GM21619 (cell line): Measurements from ENCODE around the gene ESPNL.
A peak's percentile ranks its signal among the peaks of the same experiment; 100 is the strongest.
"Not testable (repeated sequence)": the region's sequence is repeated elsewhere in the genome, so short reads cannot be mapped to it uniquely, and the experiment has no call there.

ENCODE experiments used
- ATAC-seq: cut with Tn5 transposase; IDR thresholded peaks from one replicate; pipeline ENCODE4 v1.9.1; 2021; ENCODE audit not compliant: unreplicated experiment

ESPNL gene

GRCh38 chr2:238100049-238100820, at the start of gene ESPNL:
Gene ESPNL (plus strand): TSS chr2:238100340. CDS start chr2:238100420, 80 bp downstream.
- no peak for ATAC-seq

GRCh38 chr2:238053191-238053776, 46.9 kb upstream of the ESPNL start:
- no peak for ATAC-seq

GRCh38 chr2:238055841-238056240, 44.3 kb upstream of the ESPNL start:
- ATAC-seq: no peak

- ATAC-seq: not testable (repeated sequence)
These were observed 42.2 kb upstream of the ESPNL start for GRCh38 chr2:238057696-238058575.

- ATAC-seq: no peak
These were observed 40.6 kb upstream of the ESPNL start for GRCh38 chr2:238059505-238059904.

- no peak for ATAC-seq
These were observed 40.0 kb upstream of the ESPNL start for GRCh38 chr2:238060096-238060541.

GRCh38 chr2:238060542-238061314, 39.4 kb upstream of the ESPNL start, which contains the start of gene SCLY:
Gene SCLY (plus strand): TSS chr2:238061001. CDS start chr2:238061055, 54 bp downstream.
- ATAC-seq: peak; percentile 90

- peak; percentile 22 for ATAC-seq
These were observed 38.6 kb upstream of the ESPNL start for GRCh38 chr2:238061315-238062202.

GRCh38 chr2:238063414-238064189, 36.5 kb upstream of the ESPNL start:
- ATAC-seq: no peak

GRCh38 chr2:238064376-238064775, 35.8 kb upstream of the ESPNL start:
- ATAC-seq: no peak

GRCh38 chr2:238065071-238065846, 34.9 kb upstream of the ESPNL start:
- ATAC-seq: no peak

GRCh38 chr2:238066218-238066617, 33.9 kb upstream of the ESPNL start:
- no peak for ATAC-seq

- not testable (repeated sequence) for ATAC-seq
These were observed 33.4 kb upstream of the ESPNL start for GRCh38 chr2:238066718-238067117.

GRCh38 chr2:238067939-238068338, 32.2 kb upstream of the ESPNL start:
- ATAC-seq: no peak

GRCh38 chr2:238069021-238069709, 31.0 kb upstream of the ESPNL start:
- ATAC-seq: no peak

GRCh38 chr2:238069877-238070276, 30.3 kb upstream of the ESPNL start:
- ATAC-seq: no peak

GRCh38 chr2:238075397-238075796, 24.7 kb upstream of the ESPNL start:
- ATAC-seq: no peak

- no peak for ATAC-seq
These were observed 22.8 kb upstream of the ESPNL start for GRCh38 chr2:238077292-238077691.
